Sigmoid colon (tissue), 7 donors: ENCODE measurements around the gene PIP5KL1. TPM values are rescaled to one million over a fixed set of nuclear protein-coding genes. Genes with fewer than 3 reads are reported as not detected.

Source experiments
- DNase-seq: peaks from one replicate; pipeline ENCODE4 v3.0.0-alpha.2; 2019
- H3K27ac ChIP-seq, 4 donors: fragments of 200-600 bp; sonication (generic); one replicate each; pipeline ENCODE4 v1.5.1; 2016 to 2019; ENCODE audit warnings: mild to moderate bottlenecking in 1 of 4
- H3K27me3 ChIP-seq, 3 donors: fragments of 200-600 bp; sonication (generic); one replicate each; pipeline ENCODE4 v1.5.1; 2019; ENCODE audit warnings: mild to moderate bottlenecking in 1 of 3
- H3K36me3 ChIP-seq, 4 donors: fragments of 200-600 bp; sonication (generic); one replicate each; pipeline ENCODE4 v1.5.1; 2016 to 2019
- H3K4me1 ChIP-seq, 4 donors: fragments of 200-600 bp; sonication (generic); one replicate each; pipeline ENCODE4 v1.5.1; 2017 to 2019
- H3K4me3 ChIP-seq, 4 donors: fragments of 200-600 bp; sonication (generic); one replicate each; pipeline ENCODE4 v1.5.1; 2017 to 2019; ENCODE audit warnings: mild to moderate bottlenecking in 2 of 4, moderate library complexity in 1 of 4
- H3K9me3 ChIP-seq, 4 donors: fragments of 200-600 bp in 3 of 4; sonication (generic) in 3 of 4; one replicate each; pipeline versions ENCODE4 v1.5.1 to v1.6.1; 2013 to 2019
- EP300 ChIP-seq, 4 donors: sonication (generic); formaldehyde crosslinking; IDR thresholded peaks; one replicate each; pipeline ENCODE4 v1.6.1; 2017; ENCODE audit warnings: antibody characterized with exemption in 4 of 4
- POLR2A ChIP-seq, 2 donors: fragments of 450-650 bp; IDR thresholded peaks; one replicate each; pipeline ENCODE4 v1.6.1; 2016; ENCODE audit warnings: antibody characterized with exemption in 2 of 2, mild to moderate bottlenecking in 2 of 2, moderate library complexity in 2 of 2
- POLR2AphosphoS5 ChIP-seq, 4 donors: sonication (generic); formaldehyde crosslinking; IDR thresholded peaks; one replicate each; pipeline ENCODE4 v1.6.1; 2017; ENCODE audit warnings: antibody characterized with exemption in 4 of 4
- WGBS, 2 donors: extraction: QIAGEN DNeasy Blood & Tissue Kit; methylation state at CpG; one replicate each; pipeline ENCODE4 v1.1.7; 2013; 5-methylcytosine and 5-hydroxymethylcytosine counted together
- intact Hi-C: fragments of 100-400 bp; cut with DNase I; formaldehyde crosslinking; loops from one replicate; pipeline ENCODE4 v1.15.1; 2023
- polyA plus RNA-seq, 3 donors: library from polyadenylated mRNA; stranded (reverse); fragments of 200-250 nt; gene quantifications; one replicate each; pipeline ENCODE4 v1.2.3, GENCODE V29; 2013
- total RNA-seq, 4 donors: library from RNA; depleted of rRNA; stranded (reverse); fragments of >200 nt; gene quantifications; one replicate each; pipeline ENCODE4 v1.1.0, GENCODE V29; 2016
- TF ChIP-seq, protein P1 (sequence below), 4 experiments: fragments of 450-650 bp in 3 of 4; fragments of 200-600 bp in 1 of 4; IDR thresholded peaks; one replicate each; pipeline ENCODE4 v1.5.1; 2016 to 2019; ENCODE audit warnings: antibody characterized with exemption in 4 of 4, mild to moderate bottlenecking in 3 of 4, moderate library complexity in 2 of 4
- donor health status: healthy with polysubstance abuse.
- donor health status: Bipolar disorder and iron deficiency.
- donor health status: healthy.

Gene PIP5KL1
- total and polyA plus RNA-seq, 7 donors, result 0.16 to 4.2 (median 2.1) TPM; not detected in 1

DNA sequence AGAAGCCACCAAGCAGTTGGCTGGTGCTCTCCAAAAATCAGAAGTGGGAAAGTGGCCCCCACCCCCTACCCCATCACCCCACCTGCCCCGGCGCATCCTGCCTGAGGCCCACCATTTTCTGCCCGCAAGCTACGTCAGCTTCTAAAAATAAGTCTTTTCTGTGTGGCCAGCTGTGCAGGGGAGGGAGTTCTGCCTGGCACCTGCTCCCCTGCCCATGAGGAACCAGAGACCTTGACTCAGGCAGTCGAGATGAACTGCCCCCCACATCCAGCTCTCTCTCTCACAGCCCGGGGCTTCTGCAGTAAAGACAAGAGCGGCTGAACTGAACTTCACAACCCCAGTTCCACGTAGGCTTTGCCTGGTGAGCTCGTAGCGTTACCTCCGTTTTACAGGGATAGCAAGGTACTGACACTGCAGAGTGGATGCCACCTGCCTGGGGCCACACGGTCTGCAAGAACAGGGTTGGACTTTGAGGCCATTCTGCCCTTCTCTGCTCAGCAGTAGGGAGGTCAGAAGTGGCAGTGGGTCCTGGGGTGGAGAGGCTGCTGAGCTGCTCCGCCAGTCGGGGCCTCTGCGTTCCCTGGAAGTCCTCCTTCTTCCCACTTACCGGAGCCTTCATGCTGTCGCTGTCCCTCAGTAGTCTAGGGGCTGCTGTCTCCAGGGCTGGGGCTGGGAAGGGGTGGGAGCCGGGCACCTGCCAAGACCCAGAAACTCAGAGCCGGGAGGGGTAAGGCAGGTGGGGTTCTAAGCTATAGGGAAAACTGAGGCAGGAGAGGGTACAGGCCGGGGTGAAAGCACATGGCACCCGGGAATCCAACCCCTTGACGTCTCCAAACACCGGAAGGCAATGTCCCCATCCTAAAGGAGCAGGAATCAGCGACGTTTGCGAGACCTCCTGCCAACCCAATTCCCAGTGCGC is 14.5 kb downstream of the PIP5KL1 start:
- H3K4me3 ChIP-seq, result peak overlapping the region; percentile 51 to 68 (median 66)
- intact Hi-C loops, result loop anchor here (2.0 to 5.0 kb wide), 5 partner anchors 17 to 181 kb away; partner anchors contain the start of genes AK1, CDK9, FPGS and ST6GALNAC6
- no peaks in the 10 kb centered on the region for H3K9me3 ChIP-seq
- TF ChIP-seq POLR2A (IDR thresholded peaks at IDR 0.05) (no peak), EP300 (IDR thresholded peaks at IDR 0.05) (no peak), POLR2AphosphoS5 (IDR thresholded peaks at IDR 0.05) (no peak)
- TF ChIP-seq, protein P1, sequence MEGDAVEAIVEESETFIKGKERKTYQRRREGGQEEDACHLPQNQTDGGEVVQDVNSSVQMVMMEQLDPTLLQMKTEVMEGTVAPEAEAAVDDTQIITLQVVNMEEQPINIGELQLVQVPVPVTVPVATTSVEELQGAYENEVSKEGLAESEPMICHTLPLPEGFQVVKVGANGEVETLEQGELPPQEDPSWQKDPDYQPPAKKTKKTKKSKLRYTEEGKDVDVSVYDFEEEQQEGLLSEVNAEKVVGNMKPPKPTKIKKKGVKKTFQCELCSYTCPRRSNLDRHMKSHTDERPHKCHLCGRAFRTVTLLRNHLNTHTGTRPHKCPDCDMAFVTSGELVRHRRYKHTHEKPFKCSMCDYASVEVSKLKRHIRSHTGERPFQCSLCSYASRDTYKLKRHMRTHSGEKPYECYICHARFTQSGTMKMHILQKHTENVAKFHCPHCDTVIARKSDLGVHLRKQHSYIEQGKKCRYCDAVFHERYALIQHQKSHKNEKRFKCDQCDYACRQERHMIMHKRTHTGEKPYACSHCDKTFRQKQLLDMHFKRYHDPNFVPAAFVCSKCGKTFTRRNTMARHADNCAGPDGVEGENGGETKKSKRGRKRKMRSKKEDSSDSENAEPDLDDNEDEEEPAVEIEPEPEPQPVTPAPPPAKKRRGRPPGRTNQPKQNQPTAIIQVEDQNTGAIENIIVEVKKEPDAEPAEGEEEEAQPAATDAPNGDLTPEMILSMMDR (IDR thresholded peaks at IDR 0.05), result no peak
- DNase-seq, result no peak
- WGBS, 2 donors, result 27 to 37% methylated on average over 27 of the region's 27 CpGs
- H3K4me1 ChIP-seq, result peaks cover 0 to 46% (median 44%) of the 10 kb centered on the region in 4 donors
- H3K27ac ChIP-seq, result peak overlapping the region; percentile 72 to 81 (median 78)
- H3K36me3 ChIP-seq, result peaks cover 0 to 17% (median 7%) of the 10 kb centered on the region in 4 donors
- no peaks in the 10 kb centered on the region for H3K27me3 ChIP-seq

DNA sequence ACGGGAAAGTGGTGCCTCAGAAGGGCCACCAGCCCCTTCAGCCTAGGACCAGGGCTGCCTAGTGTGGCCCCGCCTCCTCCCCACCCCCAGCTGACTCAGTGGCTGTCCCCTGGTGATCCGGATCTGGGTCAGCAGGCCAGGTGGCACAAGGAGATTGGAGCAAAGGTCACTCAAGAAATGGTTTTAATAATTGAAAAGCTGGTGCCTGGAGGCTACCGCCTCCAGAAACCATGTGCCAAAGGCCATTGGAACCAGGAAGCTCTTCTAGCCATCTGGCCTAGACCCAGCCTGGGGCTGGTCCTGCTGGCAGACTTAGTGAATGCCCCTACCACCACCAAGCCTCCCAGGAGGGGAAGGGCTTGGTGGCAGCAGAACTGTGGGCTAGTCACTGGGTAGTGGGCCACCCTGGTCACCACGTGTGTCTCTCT is 15.2 kb downstream of the PIP5KL1 start:
- H3K4me3 ChIP-seq, result no peak overlapping the region
- no peak for DNase-seq
- intact Hi-C loops, result loop anchor here (5.0 kb wide), 3 partner anchors 38 to 128 kb away; partner anchors contain the start of genes AK1, CDK9 and FPGS
- TF ChIP-seq EP300 (IDR thresholded peaks at IDR 0.05), result no peak
- no peak for TF ChIP-seq POLR2AphosphoS5 (IDR thresholded peaks at IDR 0.05)
- no peak for TF ChIP-seq POLR2A (IDR thresholded peaks at IDR 0.05)
- TF ChIP-seq, protein P1 (IDR thresholded peaks at IDR 0.05), result no peak
- WGBS, 2 donors, result 44 to 65% methylated on average over 5 of the region's 5 CpGs
- peaks cover 0 to 45% (median 43%) of the 10 kb centered on the region in 4 donors for H3K4me1 ChIP-seq
- peaks cover 0 to 24% (median 11%) of the 10 kb centered on the region in 4 donors for H3K36me3 ChIP-seq
- no peaks in the 10 kb centered on the region for H3K9me3 ChIP-seq
- H3K27ac ChIP-seq, result peak overlapping the region in 1 of 4 donors; percentile 80
- no peaks in the 10 kb centered on the region for H3K27me3 ChIP-seq

DNA sequence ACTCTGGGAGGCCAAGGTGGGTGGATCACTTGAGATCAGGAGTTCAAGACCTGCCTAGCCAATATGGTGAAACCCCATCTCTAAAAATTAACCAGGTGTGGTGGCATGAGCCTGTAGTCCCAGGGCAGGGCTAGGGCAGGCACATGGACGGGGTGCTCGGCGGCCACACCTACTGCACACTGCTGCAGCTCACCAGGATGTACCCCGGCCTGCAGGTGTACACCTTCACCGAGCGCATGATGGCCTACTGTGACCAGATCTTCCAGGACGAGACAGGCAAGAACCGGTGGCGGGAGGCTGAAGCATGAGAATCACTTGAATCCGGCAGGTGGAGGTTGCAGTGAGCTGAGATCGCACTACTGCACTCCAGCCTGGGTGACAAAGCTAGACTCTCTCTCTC is 16.9 kb downstream of the PIP5KL1 start:
- peaks cover 0 to 32% (median 31%) of the 10 kb centered on the region in 4 donors for H3K4me1 ChIP-seq
- H3K27me3 ChIP-seq, result no peaks in the 10 kb centered on the region
- no peak for DNase-seq
- 20 to 81% methylated on average over 11 of the region's 11 CpGs for WGBS, 2 donors
- H3K36me3 ChIP-seq, result peaks cover 0 to 35% (median 16%) of the 10 kb centered on the region in 4 donors
- intact Hi-C loops, result no loop called here
- H3K4me3 ChIP-seq, result no peak overlapping the region
- no peaks in the 10 kb centered on the region for H3K9me3 ChIP-seq
- TF ChIP-seq, protein P1 (IDR thresholded peaks at IDR 0.05), result no peak
- no peak for TF ChIP-seq POLR2AphosphoS5 (IDR thresholded peaks at IDR 0.05)
- TF ChIP-seq POLR2A (IDR thresholded peaks at IDR 0.05), result no peak
- H3K27ac ChIP-seq, result no peak overlapping the region

DNA sequence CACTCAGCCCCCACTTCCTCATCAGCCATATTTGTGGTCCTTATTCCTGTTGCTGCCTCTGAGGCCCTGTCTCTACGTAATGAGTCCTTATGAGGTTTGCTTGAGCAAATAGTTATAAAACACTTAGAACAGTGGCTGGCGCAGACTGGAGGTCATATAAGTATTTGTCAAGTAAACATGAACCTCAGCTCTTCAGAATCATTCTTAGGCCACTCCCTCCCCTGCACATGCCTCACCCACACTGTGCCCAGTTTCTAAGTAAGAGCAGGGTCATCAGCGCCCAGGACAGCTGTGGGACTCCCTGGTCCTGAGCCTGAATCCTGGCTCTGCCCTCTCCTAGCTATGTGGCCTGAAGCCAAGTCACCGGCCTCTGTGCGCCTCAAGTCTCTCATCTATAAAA is 17.7 kb downstream of the PIP5KL1 start:
- no peak overlapping the region for H3K27ac ChIP-seq
- H3K4me3 ChIP-seq, result no peak overlapping the region
- TF ChIP-seq, protein P1 (IDR thresholded peaks at IDR 0.05), result no peak
- TF ChIP-seq POLR2A (IDR thresholded peaks at IDR 0.05) (no peak), POLR2AphosphoS5 (IDR thresholded peaks at IDR 0.05) (no peak), EP300 (IDR thresholded peaks at IDR 0.05) (no peak)
- H3K4me1 ChIP-seq, result peaks cover 0 to 28% (median 23%) of the 10 kb centered on the region in 4 donors
- no peak for DNase-seq
- H3K27me3 ChIP-seq, result no peaks in the 10 kb centered on the region
- no peaks in the 10 kb centered on the region for H3K9me3 ChIP-seq
- intact Hi-C loops, result no loop called here
- peaks cover 0 to 43% (median 20%) of the 10 kb centered on the region in 4 donors for H3K36me3 ChIP-seq
- 13 to 74% methylated on average over 5 of the region's 5 CpGs for WGBS, 2 donors
